ENCODE measurements around the gene SLC13A3. TPM values are rescaled to one million over a fixed set of nuclear protein-coding genes. Genes with fewer than 3 reads are reported as not detected.
A peak's percentile ranks its signal among the peaks of the same experiment; 100 is the strongest.

SLC13A3 gene, protein sequence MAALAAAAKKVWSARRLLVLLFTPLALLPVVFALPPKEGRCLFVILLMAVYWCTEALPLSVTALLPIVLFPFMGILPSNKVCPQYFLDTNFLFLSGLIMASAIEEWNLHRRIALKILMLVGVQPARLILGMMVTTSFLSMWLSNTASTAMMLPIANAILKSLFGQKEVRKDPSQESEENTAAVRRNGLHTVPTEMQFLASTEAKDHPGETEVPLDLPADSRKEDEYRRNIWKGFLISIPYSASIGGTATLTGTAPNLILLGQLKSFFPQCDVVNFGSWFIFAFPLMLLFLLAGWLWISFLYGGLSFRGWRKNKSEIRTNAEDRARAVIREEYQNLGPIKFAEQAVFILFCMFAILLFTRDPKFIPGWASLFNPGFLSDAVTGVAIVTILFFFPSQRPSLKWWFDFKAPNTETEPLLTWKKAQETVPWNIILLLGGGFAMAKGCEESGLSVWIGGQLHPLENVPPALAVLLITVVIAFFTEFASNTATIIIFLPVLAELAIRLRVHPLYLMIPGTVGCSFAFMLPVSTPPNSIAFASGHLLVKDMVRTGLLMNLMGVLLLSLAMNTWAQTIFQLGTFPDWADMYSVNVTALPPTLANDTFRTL
- total RNA-seq: 1 to 10 TPM in 2 of 4 donors, under 1 TPM in 2; 0.20 to 2.8 (median 1.1) TPM

DNA sequence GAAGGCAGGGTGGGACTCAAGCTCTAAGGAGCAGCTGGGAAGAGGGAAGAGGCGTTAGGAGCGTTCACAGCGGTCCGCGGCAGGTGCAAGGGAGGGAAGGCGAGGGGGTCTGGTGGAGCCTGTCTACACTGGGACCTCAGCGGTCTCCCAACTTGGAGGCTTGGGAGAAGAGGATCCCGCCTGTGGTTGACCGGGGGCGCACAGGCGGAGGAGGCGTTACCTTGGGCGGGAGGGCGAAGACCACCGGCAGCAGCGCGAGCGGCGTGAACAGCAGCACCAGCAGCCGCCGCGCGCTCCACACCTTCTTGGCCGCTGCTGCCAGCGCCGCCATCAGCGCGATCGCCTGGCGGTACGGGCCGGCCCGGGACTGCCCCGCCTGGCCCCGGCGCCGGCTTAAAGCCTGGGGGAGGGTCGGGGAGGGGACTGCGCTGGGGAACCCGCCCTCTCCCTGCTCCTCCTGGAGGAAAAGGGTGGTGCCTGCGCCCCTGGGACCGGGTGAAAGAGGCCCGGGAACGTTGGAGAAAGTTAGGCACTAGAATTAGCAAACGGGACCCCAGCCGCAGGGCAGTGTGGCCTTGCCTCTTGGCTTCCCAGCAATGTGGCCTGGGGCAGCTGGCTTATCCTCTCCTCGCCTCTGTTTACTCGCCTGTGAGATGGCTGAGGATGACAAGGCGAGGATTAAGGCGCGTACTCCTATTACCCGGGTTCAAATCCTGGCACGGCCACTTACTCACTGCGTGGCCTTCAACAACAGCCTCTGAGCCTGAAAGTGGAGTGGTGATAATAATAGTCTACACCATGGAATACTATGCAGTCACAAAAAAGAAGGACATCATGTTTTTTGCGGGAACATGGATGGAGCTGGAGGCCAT is at the start of gene SLC13A3:
Gene SLC13A3, minus strand, starts transcription at position 369 of the 872 bp plus-strand sequence. Its CDS starts 38 bp downstream, at position 331.
- Histone ChIP-seq H3K4me1 (no peaks in the 10 kb centered on the region), H3K4me3 (no peak within 1 kb of the TSS), H3K9me3 (no peaks in the 10 kb centered on the region), H3K27me3 (peaks cover 31 to 36% (median 31%) of the 10 kb centered on the region in 3 donors), H3K36me3 (no peaks in the 10 kb centered on the region), H3K27ac (no peak within 1 kb of the TSS)
- TF ChIP-seq, protein P1, sequence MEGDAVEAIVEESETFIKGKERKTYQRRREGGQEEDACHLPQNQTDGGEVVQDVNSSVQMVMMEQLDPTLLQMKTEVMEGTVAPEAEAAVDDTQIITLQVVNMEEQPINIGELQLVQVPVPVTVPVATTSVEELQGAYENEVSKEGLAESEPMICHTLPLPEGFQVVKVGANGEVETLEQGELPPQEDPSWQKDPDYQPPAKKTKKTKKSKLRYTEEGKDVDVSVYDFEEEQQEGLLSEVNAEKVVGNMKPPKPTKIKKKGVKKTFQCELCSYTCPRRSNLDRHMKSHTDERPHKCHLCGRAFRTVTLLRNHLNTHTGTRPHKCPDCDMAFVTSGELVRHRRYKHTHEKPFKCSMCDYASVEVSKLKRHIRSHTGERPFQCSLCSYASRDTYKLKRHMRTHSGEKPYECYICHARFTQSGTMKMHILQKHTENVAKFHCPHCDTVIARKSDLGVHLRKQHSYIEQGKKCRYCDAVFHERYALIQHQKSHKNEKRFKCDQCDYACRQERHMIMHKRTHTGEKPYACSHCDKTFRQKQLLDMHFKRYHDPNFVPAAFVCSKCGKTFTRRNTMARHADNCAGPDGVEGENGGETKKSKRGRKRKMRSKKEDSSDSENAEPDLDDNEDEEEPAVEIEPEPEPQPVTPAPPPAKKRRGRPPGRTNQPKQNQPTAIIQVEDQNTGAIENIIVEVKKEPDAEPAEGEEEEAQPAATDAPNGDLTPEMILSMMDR (IDR thresholded peaks at IDR 0.05 in 4 of 5, conservative IDR thresholded peaks at IDR 0.05 in 1 of 5): no peak
- TF ChIP-seq POLR2A (IDR thresholded peaks at IDR 0.05): no peak
- intact Hi-C loops (cut with DNase I; ENCODE audit: low total_unique reads): no loop called here
- DNase-seq: no peak
- ATAC-seq: no peak
- in situ Hi-C loops (cut with MboI; ENCODE audit: low sequenced_read_pairs in 4 of 4): no loop called here

DNA sequence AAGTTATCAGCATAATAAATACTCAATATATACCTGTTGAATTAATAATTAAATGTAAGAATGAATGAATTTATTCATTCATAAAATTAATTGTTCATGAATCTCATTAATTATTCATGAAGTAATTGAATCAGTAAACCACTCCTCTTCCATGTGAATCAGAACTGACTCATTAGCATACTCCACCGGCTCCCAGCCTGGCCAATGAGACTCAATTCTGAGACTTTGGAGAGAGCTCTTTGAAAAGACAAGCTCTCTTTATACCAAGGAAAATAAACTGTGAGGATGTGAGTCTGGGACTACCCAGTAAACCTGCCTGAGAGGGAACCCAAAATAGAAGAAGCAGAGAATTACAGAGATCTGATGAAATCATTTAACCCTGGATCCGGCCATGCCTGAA is 49.8 kb upstream of the SLC13A3 start:
- ATAC-seq (no peak), DNase-seq (no peak)
- no peak overlapping the region for H3K4me3 ChIP-seq
- peaks cover 0 to 12% (median 0%) of the 10 kb centered on the region in 3 donors for H3K27me3 ChIP-seq
- H3K27ac ChIP-seq: no peak overlapping the region
- no peaks in the 10 kb centered on the region for H3K4me1 ChIP-seq
- no peaks in the 10 kb centered on the region for H3K9me3 ChIP-seq
- TF ChIP-seq POLR2A (IDR thresholded peaks at IDR 0.05): no peak
- TF ChIP-seq, protein P1 (IDR thresholded peaks at IDR 0.05 in 4 of 5, conservative IDR thresholded peaks at IDR 0.05 in 1 of 5): no peak
- in situ Hi-C loops (cut with MboI; ENCODE audit: low sequenced_read_pairs in 4 of 4): no loop called here
- H3K36me3 ChIP-seq: no peaks in the 10 kb centered on the region
- intact Hi-C loops (cut with DNase I; ENCODE audit: low total_unique reads): no loop called here

DNA sequence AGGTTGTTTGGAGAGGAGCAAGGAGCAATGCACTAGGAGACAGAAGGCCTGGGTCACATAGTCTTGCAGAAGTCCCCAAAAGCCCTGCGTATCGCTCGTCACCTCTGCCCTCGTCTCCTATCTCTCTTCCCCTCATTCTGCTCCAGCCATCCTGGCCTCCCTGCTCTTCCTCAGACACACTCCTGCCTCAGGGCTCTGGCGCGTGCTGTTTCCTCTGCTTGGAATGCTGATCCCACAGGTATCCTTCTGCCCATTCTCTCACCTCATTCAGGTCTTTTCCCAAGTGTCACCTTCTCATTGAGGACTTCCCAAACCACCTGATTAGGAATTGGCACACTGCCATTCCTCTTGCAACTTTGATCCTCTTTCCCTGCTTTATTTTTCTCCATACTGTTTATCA is 49.2 kb upstream of the SLC13A3 start:
- Histone ChIP-seq H3K27me3 (peaks cover 0 to 12% (median 0%) of the 10 kb centered on the region in 3 donors), H3K4me1 (no peaks in the 10 kb centered on the region), H3K27ac (no peak overlapping the region), H3K36me3 (no peaks in the 10 kb centered on the region), H3K4me3 (no peak overlapping the region), H3K9me3 (no peaks in the 10 kb centered on the region)
- ATAC-seq: no peak
- TF ChIP-seq, protein P1 (IDR thresholded peaks at IDR 0.05 in 4 of 5, conservative IDR thresholded peaks at IDR 0.05 in 1 of 5): no peak
- TF ChIP-seq POLR2A (IDR thresholded peaks at IDR 0.05): no peak
- no peak for DNase-seq
- intact Hi-C loops (cut with DNase I; ENCODE audit: low total_unique reads) (no loop called here), in situ Hi-C loops (cut with MboI; ENCODE audit: low sequenced_read_pairs in 4 of 4) (no loop called here)

DNA sequence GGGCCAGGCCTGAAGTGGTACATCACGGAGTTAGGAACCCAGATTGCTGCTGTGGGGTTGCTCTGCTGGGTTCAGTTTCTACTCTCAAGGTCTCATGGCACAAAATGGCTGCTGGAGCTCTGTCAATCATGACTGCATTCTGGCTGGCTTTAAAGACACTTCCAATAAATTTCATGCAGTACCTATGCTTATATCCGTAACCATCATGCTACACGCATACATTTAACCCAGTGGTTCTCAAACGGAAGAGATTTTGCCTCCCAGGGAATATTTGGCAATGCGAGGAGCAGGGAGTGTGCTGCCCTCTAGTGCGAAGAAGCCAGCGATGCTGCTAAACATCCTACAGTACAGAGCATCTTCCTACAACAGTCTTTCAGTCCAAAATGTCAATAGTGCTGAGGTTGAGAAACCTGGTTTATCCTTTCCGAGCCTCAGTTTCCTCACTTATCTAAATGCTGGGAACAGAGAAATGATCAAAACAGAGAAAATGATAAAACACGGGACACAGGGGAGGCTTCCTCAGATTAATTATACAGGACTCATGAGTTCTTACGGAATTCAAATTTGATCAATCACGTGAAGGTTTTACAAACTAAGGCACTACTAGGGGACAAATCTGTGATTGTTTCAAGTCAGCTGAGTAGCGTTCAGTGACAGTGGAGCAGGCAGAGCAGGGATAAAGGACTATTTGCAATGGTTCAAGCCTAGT is 48.5 kb upstream of the SLC13A3 start:
- Histone ChIP-seq H3K27me3 (peaks cover 0 to 10% (median 0%) of the 10 kb centered on the region in 3 donors), H3K4me1 (no peaks in the 10 kb centered on the region), H3K4me3 (no peak overlapping the region), H3K27ac (no peak overlapping the region), H3K9me3 (no peaks in the 10 kb centered on the region), H3K36me3 (no peaks in the 10 kb centered on the region)
- in situ Hi-C loops (cut with MboI; ENCODE audit: low sequenced_read_pairs in 4 of 4): no loop called here
- TF ChIP-seq POLR2A (IDR thresholded peaks at IDR 0.05): no peak
- TF ChIP-seq, protein P1 (IDR thresholded peaks at IDR 0.05 in 4 of 5, conservative IDR thresholded peaks at IDR 0.05 in 1 of 5): peak in 1 of 5 experiments; percentile 22
- DNase-seq (no peak), ATAC-seq (no peak)
- intact Hi-C loops (cut with DNase I; ENCODE audit: low total_unique reads): no loop called here

All from gastrocnemius medialis (tissue), 4 donors.